Endothelial cell of umbilical vein (primary cell): ENCODE results near the gene C2orf42. TPM values are rescaled to one million over a fixed set of nuclear protein-coding genes. Genes with fewer than 3 reads are reported as not detected.
"Not testable (repeated sequence)": the region's sequence is repeated elsewhere in the genome, so short reads cannot be mapped to it uniquely, and the experiment has no call there.

Experiments used
- BruUV-seq: library from RNA; stranded (reverse); fragments of 400-500 nt; replicated peaks from 2 replicates; lab custom pipeline; 2021; lab: Mats Ljungman, UMichigan
- CTCF ChIA-PET: fragments of 300-600, 350-600 bp; sonication (Branson Sonifier 250); formaldehyde crosslinking; loops from one replicate; lab custom pipeline; 2021; ENCODE audit warnings: antibody characterized with exemption, inconsistent platforms; lab: Charles Lee
- POLR2A ChIA-PET: fragments of 300-600, 350-600 bp; sonication (Branson Sonifier 250); formaldehyde crosslinking; loops from one replicate; lab custom pipeline; 2021; ENCODE audit warnings: antibody characterized with exemption, inconsistent platforms; lab: Charles Lee
- DNase-seq: peaks from one replicate; pipeline ENCODE4 v3.0.0-alpha.2; 2011; ENCODE audit warnings: low read depth, low spot score
- FAIRE-seq: peaks from 2 replicates; lab custom pipeline; 2011; peaks lifted over from hg19 to GRCh38; lab: Jason Lieb, UNC
- H2AFZ ChIP-seq: 2 replicates; pipeline ENCODE4 v1.6.0; 2012; ENCODE audit warnings: low read depth, low read length, control low read depth, inconsistent platforms
- H3K27ac ChIP-seq: 2 replicates; pipeline ENCODE4 v1.5.1; 2011; ENCODE audit warnings: low read depth, mild to moderate bottlenecking, control low read depth, low read length, moderate library complexity; ENCODE audit not compliant: insufficient read depth
- H3K27me3 ChIP-seq, 2 experiments: 2 replicates each; pipeline versions ENCODE4 v1.6.0 to v1.6.1; 2011; ENCODE audit warnings: low read length in 2 of 2, mixed read lengths in 1 of 2; ENCODE audit not compliant: control insufficient read depth in 2 of 2, insufficient read depth in 2 of 2
- H3K36me3 ChIP-seq, 2 experiments: 2 replicates in 1 of 2; 3 replicates in 1 of 2; pipeline ENCODE4 v1.5.1; 2011; ENCODE audit warnings: low read length in 2 of 2, mild to moderate bottlenecking in 1 of 2, moderate library complexity in 1 of 2; ENCODE audit not compliant: control insufficient read depth in 2 of 2, insufficient read depth in 2 of 2; ENCODE audit errors: extremely low read depth in 1 of 2
- H3K4me1 ChIP-seq: 3 replicates; pipeline ENCODE4 v1.5.1; 2011; ENCODE audit warnings: mild to moderate bottlenecking, low read length; ENCODE audit not compliant: control insufficient read depth, insufficient read depth; ENCODE audit errors: extremely low read depth
- H3K4me2 ChIP-seq: 2 replicates; pipeline ENCODE4 v1.6.1; 2011; ENCODE audit warnings: low read length, control low read depth, mixed read lengths; ENCODE audit not compliant: insufficient read depth
- H3K4me3 ChIP-seq, 3 experiments: fragments of 200-600 bp in 1 of 3; sonication (generic), shearing (Covaris generic) in 1 of 3; replicated peaks in 1 of 3; 2 replicates each; pipeline ENCODE4 v1.5.1; 2011 to 2016; ENCODE audit warnings: control low read depth in 3 of 3, low read length in 3 of 3, mild to moderate bottlenecking in 2 of 3, inconsistent platforms in 1 of 3, low read depth in 1 of 3, moderate library complexity in 1 of 3; ENCODE audit not compliant: insufficient read depth in 1 of 3
- H3K79me2 ChIP-seq: 2 replicates; pipeline ENCODE4 v1.6.0; 2012; ENCODE audit warnings: low read length, inconsistent platforms; ENCODE audit not compliant: control insufficient read depth, insufficient read depth
- H3K9ac ChIP-seq: replicated peaks from 2 replicates; pipeline ENCODE3; 2011; ENCODE audit warnings: low read length, control low read depth; ENCODE audit not compliant: insufficient read depth; ENCODE audit errors: extremely low read depth
- H3K9me1 ChIP-seq: replicated peaks from 3 replicates; pipeline ENCODE4 v1.6.0; 2011; ENCODE audit warnings: mild to moderate bottlenecking, low read length; ENCODE audit not compliant: control insufficient read depth, insufficient read depth; ENCODE audit errors: extremely low read depth
- H3K9me3 ChIP-seq: replicated peaks from 2 replicates; pipeline ENCODE4 v1.5.1; 2012; ENCODE audit warnings: low read length, inconsistent platforms; ENCODE audit not compliant: control insufficient read depth, insufficient read depth
- H4K20me1 ChIP-seq: replicated peaks from 2 replicates; pipeline ENCODE3; 2011; ENCODE audit warnings: mild to moderate bottlenecking, low read length; ENCODE audit not compliant: control insufficient read depth, insufficient read depth; ENCODE audit errors: extremely low read depth
- EZH2 ChIP-seq: IDR thresholded peaks from 2 replicates; pipeline ENCODE4 v1.6.1; 2012; ENCODE audit warnings: borderline replicate concordance, low read depth, mild to moderate bottlenecking, moderate library complexity, low read length, inconsistent platforms; ENCODE audit not compliant: severe bottlenecking
- FOS ChIP-seq: IDR thresholded peaks from 2 replicates; pipeline ENCODE4 v1.6.1; 2011; ENCODE audit warnings: mild to moderate bottlenecking, low read length, moderate library complexity, borderline replicate concordance; ENCODE audit not compliant: insufficient read depth
- GATA2 ChIP-seq: IDR thresholded peaks from 2 replicates; pipeline ENCODE4 v1.7.0; 2011; ENCODE audit warnings: low read depth, mild to moderate bottlenecking, moderate library complexity, mixed read lengths, low read length; ENCODE audit not compliant: insufficient read length, insufficient read depth
- JUN ChIP-seq: IDR thresholded peaks from 2 replicates; pipeline ENCODE4 v1.6.1; 2011; ENCODE audit warnings: borderline replicate concordance, low read depth; ENCODE audit not compliant: insufficient read length, insufficient read depth
- MYC ChIP-seq: IDR thresholded peaks from one replicate; pipeline ENCODE4 v1.6.1; 2011; ENCODE audit warnings: mild to moderate bottlenecking, low read depth, low read length
- POLR2A ChIP-seq: IDR thresholded peaks from 2 replicates; pipeline ENCODE4 v1.6.1; 2012; ENCODE audit warnings: low read depth, mild to moderate bottlenecking, control low read depth, low read length
- POLR2AphosphoS5 ChIP-seq: IDR thresholded peaks from 2 replicates; pipeline ENCODE4 v1.6.1; 2012; ENCODE audit warnings: low read depth, mild to moderate bottlenecking, control low read depth, low read length, moderate library complexity; ENCODE audit not compliant: insufficient read depth
- dilution Hi-C: fragments of 300-500 bp; cut with MboI; formaldehyde crosslinking; loops from one replicate; pipeline ENCODE4 v1.15.0; 2019; ENCODE audit warnings: low sequenced_read_pairs; ENCODE audit not compliant: extremely low pct_ligation_motif_present
- intact Hi-C: fragments of 100-400 bp; cut with micrococcal nuclease; formaldehyde crosslinking; loops from one replicate; pipeline ENCODE4 v1.10.0; 2022
- polyA plus RNA-seq, 4 experiments: library from polyadenylated mRNA; depleted of rRNA in 3 of 4; stranded (reverse) in 3 of 4; unstranded in 1 of 4; fragments of >200 nt; gene quantifications; 2 replicates each; pipeline versions ENCODE4 v1.2.1 to v1.2.3, GENCODE V29; 2011 to 2012; ENCODE audit warnings: missing spikeins in 1 of 4
- total RNA-seq: library from RNA; stranded (reverse); gene quantifications from 2 replicates; pipeline ENCODE4 v1.2.3, GENCODE V29; 2021
- TF ChIP-seq, protein P1 (sequence below), 2 donors: IDR thresholded peaks; 1 replicate in 1 of 2; 2 replicates in 1 of 2; pipeline ENCODE4 v1.5.1; 2011; ENCODE audit warnings: low read length in 2 of 2, mild to moderate bottlenecking in 2 of 2, moderate library complexity in 2 of 2, control low read depth in 1 of 2, inconsistent platforms in 1 of 2, low read depth in 1 of 2; ENCODE audit not compliant: insufficient read depth in 1 of 2; ENCODE audit errors: extremely low read depth in 1 of 2
- TF ChIP-seq, protein P2 (sequence below): IDR thresholded peaks from 2 replicates; pipeline ENCODE4 v1.6.1; 2011; ENCODE audit not compliant: insufficient read depth, insufficient read length

The C2orf42 gene
- total and polyA plus RNA-seq, 2 donors (not counting 3 experiments of a cell fraction or from before 2014, with no cell fraction given), result 7.9 to 13.1 TPM

DNA sequence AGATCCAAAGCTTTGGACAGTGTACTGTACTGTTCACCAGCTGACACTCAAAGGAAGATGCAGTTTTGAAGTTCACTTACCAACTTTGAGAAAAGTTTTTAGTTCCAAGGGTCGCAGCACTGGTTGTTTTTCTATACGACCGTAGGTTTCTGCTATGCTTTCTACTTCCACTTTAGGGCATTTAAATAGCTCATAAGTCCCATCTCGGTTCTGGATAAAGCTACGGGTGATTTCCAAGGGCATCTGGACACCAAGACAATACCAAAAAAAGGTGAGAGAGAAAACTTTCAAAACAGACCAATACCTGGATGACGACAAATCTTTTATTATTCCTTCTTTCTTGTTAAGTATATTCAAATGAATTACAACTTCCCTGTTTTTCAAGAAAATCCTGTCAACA lies 30.3 kb downstream of the C2orf42 start:
- BruUV-seq, result no TSS peak
- intact Hi-C loops, result no loop called here

DNA sequence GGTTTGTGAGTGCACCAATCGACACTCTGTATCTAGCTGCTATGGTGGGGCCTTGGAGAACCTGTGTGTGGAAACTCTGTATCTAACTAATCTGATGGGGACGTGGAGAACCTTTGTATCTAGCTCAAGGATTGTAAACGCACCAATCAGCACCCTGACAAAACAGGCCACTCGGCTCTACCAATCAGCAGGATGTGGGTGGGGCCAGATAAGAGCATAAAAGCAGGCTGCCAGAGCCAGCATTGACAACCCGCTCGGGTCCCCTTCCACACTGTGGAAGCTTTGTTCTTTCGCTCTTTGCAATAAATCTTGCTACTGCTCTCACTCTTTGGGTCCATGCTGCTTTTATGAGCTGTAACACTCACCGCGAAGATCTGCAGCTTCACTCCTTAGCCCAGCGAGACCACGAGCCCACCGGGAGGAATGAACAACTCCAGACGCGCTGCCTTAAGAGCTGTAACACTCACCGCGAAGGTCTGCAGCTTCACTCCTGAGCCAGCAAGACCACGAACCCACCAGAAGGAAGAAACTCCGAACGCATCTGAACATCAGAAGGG lies 41.6 kb downstream of the C2orf42 start:
- FAIRE-seq, H3K4me2 ChIP-seq, dilution Hi-C loops, H3K9ac ChIP-seq, H3K79me2 ChIP-seq, H3K9me3 ChIP-seq, H3K27ac ChIP-seq, H2AFZ ChIP-seq, intact Hi-C loops, BruUV-seq, H3K36me3 ChIP-seq, H3K4me1 ChIP-seq, DNase-seq, H3K9me1 ChIP-seq, H3K27me3 ChIP-seq, CTCF ChIA-PET, H4K20me1 ChIP-seq, H3K4me3 ChIP-seq: not testable (repeated sequence)
- POLR2A ChIA-PET, result interaction anchor here (0.7 kb wide), 1 partner anchor 244 kb away, joined by 5 read pairs; no protein-coding TSS in a partner anchor

More for the DNA sequence above, 30.3 kb downstream of the C2orf42 start:
- Histone ChIP-seq H2AFZ (no peak overlapping the region), H3K4me3 (no peak overlapping the region), H3K79me2 (no peaks in the 10 kb centered on the region), H4K20me1 (no peaks in the 10 kb centered on the region), H3K36me3 (peaks cover 5 to 8% of the 10 kb centered on the region in 2 experiments), H3K9me3 (no peaks in the 10 kb centered on the region), H3K4me2 (no peak overlapping the region), H3K27me3 (no peaks in the 10 kb centered on the region), H3K9ac (no peak overlapping the region), H3K27ac (no peak overlapping the region), H3K9me1 (no peaks in the 10 kb centered on the region), H3K4me1 (no peaks in the 10 kb centered on the region)
- FAIRE-seq, result no peak
- ChIA-PET POLR2A (interaction anchor here (0.6 kb wide), 1 partner anchor 36 kb away, joined by 4 read pairs; no protein-coding TSS in a partner anchor), CTCF (interaction anchor here (0.7 to 1.8 kb wide), 5 partner anchors 17 to 242 kb away, joined by 3 to 4 read pairs (median 3); partner anchors contain the start of gene C2orf42)
- no peak for TF ChIP-seq GATA2
- no peak for TF ChIP-seq MYC
- no peak for TF ChIP-seq POLR2AphosphoS5
- no peak for TF ChIP-seq EZH2
- TF ChIP-seq, protein P1, sequence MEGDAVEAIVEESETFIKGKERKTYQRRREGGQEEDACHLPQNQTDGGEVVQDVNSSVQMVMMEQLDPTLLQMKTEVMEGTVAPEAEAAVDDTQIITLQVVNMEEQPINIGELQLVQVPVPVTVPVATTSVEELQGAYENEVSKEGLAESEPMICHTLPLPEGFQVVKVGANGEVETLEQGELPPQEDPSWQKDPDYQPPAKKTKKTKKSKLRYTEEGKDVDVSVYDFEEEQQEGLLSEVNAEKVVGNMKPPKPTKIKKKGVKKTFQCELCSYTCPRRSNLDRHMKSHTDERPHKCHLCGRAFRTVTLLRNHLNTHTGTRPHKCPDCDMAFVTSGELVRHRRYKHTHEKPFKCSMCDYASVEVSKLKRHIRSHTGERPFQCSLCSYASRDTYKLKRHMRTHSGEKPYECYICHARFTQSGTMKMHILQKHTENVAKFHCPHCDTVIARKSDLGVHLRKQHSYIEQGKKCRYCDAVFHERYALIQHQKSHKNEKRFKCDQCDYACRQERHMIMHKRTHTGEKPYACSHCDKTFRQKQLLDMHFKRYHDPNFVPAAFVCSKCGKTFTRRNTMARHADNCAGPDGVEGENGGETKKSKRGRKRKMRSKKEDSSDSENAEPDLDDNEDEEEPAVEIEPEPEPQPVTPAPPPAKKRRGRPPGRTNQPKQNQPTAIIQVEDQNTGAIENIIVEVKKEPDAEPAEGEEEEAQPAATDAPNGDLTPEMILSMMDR (IDR thresholded peaks at IDR 0.05; ENCODE audit: extremely low read depth in 1 of 2, insufficient read depth in 1 of 2, low read depth in 1 of 2, low read length in 2 of 2), result no peak
- TF ChIP-seq, protein P2, sequence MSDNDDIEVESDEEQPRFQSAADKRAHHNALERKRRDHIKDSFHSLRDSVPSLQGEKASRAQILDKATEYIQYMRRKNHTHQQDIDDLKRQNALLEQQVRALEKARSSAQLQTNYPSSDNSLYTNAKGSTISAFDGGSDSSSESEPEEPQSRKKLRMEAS, result no peak
- TF ChIP-seq FOS, result no peak
- TF ChIP-seq POLR2A, result no peak
- TF ChIP-seq JUN, result no peak
- dilution Hi-C loops, result no loop called here
- no peak for DNase-seq
